CD4-positive, alpha-beta T cell treated with Interleukin-17A for 1 hour (primary cell): ENCODE measurements around the gene HRAS.
A peak's percentile ranks its signal among the peaks of the same experiment; 100 is the strongest.

Experiments used
- DNase-seq: peaks from one replicate; pipeline ENCODE4 v3.0.0-alpha.2; 2020

The HRAS gene

GRCh38 chr11:506995-507726 is 28.2 kb downstream of the HRAS start, which contains the start of gene RNH1:
RNH1 (minus strand) TSS chr11:507242; CDS start chr11:502162, 5,080 bp downstream.
- DNase-seq, result peak; percentile 98

GRCh38 chr11:506238-506994 is 29.0 kb downstream of the HRAS start:
- peak; percentile 96 for DNase-seq

GRCh38 chr11:504994-505344 is 30.4 kb downstream of the HRAS start:
- DNase-seq, result no peak

- DNase-seq, result no peak
These were observed 31.1 kb downstream of the HRAS start for GRCh38 chr11:504053-504993.

GRCh38 chr11:503179-503981 is 32.0 kb downstream of the HRAS start:
- DNase-seq, result peak; percentile 36

- DNase-seq, result no peak
These were observed 32.8 kb downstream of the HRAS start for GRCh38 chr11:502288-503178.

- no peak for DNase-seq
These were observed 33.6 kb downstream of the HRAS start for GRCh38 chr11:501683-502287.

- DNase-seq, result no peak
These were observed 34.2 kb downstream of the HRAS start for GRCh38 chr11:501001-501682.

- no peak for DNase-seq
These were observed 35.9 kb downstream of the HRAS start for GRCh38 chr11:499201-500076.

- no peak for DNase-seq
These were observed 36.8 kb downstream of the HRAS start for GRCh38 chr11:498297-499181.

- no peak for DNase-seq
These were observed 37.6 kb downstream of the HRAS start for GRCh38 chr11:497565-498296.

GRCh38 chr11:496834-497564 is 38.4 kb downstream of the HRAS start:
- DNase-seq, result no peak

- no peak for DNase-seq
These were observed 39.8 kb downstream of the HRAS start for GRCh38 chr11:495537-495931.

GRCh38 chr11:494761-495536 is 40.4 kb downstream of the HRAS start:
- no peak for DNase-seq

- DNase-seq, result no peak
These were observed 42.7 kb downstream of the HRAS start for GRCh38 chr11:492427-493226.
